HG02981 (cell line): Measurements from ENCODE around the gene BACH1.
"Not testable (repeated sequence)": the region's sequence is repeated elsewhere in the genome, so short reads cannot be mapped to it uniquely, and the experiment has no call there.

Experiments
- ATAC-seq: cut with Tn5 transposase; IDR thresholded peaks from one replicate; pipeline ENCODE4 v1.9.1; 2021; ENCODE audit warnings: mild to moderate bottlenecking, moderate library complexity; ENCODE audit not compliant: unreplicated experiment

The BACH1 gene

DNA sequence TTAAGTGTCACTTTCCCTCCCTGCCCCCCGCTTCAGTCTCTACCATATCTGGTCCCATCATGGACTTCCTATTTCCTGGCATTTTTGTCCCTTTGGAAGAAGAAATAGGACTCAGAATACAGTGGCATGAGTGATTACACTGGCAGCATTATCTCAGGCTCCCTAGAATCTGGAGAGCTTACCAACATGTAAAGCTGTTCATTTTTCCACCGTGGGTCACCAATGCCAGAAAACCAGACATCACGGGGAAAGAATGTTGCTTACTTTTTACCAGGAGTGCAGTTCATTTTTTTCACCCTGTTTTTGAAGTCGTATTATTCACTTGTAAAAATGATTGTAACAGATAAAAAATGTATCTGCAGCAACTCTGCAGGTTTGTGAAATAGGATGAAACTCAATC, 44.8 kb downstream of the BACH1 start:
- ATAC-seq = no peak

DNA sequence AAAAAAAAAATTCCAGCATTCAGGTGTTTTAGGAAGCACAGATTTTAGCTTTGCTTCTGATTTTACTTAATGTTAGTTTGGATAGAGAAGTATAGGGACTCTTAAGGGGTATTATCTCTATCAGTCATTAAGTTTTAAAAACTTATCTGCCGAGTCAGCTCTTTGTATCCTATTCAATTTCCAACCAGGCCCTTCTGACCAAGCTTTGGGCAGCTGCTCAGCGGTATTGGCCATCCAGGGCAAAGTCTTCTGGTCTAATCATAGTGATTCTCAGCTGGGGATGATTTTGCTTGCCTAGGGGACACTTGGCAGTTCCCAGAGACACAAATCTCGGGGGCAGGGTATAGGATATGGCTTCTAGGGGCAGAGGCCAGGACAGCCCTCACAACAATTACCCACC, 47.6 kb downstream of the BACH1 start:
- ATAC-seq = no peak

DNA sequence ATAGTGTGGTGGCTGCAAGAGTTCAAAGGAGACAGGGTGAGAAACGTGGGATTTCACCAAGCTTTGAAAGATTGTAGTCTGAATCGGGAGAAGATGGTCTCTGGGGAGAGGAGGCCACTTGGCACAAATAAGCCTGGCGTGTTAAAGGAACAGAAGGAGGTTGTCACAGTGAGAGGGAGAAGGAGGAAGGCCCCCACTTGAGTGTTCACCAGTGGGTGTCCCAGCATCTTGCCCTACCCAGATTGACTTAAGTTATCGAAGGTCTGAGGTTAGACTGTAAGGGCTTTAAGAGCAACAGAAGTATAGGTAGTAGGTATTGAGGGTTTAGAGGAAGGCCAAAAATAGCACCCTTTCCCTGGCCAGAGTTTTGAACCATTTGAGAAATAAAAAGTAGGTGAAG, 48.0 kb downstream of the BACH1 start:
- no peak for ATAC-seq

DNA sequence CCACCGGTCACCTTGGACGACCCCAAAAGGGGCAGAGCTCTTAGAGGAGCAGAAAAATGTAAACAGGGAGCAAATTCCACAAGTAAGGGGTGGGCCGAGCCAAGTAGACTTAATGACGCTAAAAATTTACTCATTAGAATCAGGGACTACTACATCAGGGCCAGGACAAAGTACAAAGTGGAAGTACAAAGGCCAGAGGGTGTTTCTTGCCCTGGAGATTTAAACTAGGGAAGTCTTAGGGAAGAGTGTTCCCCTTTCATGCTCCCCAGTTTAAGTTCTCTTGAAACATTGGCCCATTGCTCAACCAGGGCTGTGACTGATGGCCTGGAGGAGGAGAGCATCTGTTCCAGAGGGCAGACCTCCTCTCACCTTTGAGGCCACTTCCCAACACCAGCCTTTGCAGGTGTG, 48.6 kb downstream of the BACH1 start:
- ATAC-seq = no peak

DNA sequence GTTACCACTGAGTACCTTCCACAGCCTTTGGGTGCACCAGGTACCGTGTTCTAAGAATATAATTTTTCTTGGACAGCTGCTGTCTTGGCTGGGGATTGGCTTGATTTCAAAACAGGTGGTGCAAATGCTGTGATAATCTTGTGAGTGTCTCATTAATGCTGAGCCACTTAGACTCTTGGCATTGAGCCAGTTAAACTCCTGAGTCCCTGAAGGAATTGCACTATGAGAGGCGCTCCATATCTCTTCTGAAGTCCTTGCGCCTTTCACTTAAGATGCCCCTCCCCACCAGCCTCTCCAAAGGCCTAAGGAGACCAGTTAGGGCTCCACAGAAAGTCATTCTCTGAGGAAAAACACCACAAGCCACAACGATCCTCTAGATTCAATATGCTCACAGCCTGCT, 51.0 kb downstream of the BACH1 start:
- ATAC-seq = no peak

DNA sequence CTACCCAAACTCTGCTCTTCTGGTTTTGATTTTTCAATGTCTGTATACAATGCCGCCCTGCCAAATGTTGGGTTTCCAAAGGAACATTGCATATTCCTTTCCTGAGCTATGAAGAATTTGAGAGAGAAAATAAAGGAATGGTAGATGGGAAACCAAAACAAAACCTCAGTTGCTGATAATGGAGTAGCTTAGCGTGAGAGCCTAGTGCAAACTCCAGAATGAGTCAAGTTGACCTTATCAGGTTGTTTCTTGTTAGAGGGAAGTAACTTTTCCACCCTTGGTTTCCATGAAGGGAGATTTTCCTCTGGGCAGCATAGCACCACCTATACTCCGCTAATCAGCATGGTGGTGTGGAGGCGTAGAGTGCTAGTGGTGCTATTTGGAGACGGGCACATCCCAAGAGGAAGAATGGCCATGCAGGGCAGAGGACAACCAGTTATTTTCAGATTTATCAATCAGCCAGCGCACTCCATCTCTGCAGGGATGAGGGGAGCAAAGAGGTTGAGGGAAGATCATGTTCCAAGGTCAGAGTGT, 51.6 kb downstream of the BACH1 start:
- ATAC-seq = no peak

DNA sequence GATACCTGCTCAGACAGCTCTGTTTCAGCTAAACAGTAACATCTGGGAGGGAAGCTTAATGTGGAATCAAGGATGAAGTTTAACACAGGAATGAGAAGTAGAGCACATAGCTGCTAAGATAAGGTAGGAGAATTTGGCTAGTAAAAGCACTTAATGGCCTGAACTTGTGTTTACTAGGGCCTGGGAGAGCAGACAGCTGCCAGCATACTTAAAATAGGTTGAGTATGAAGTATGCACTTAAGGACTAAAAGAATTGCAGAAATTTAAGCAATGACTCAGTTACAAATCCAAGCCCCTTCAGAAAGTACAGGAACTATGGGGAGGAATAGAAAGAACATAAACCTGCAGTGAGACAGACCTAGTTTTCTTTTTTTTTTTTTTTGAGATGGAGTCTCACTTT, 53.0 kb downstream of the BACH1 start:
- ATAC-seq = no peak

DNA sequence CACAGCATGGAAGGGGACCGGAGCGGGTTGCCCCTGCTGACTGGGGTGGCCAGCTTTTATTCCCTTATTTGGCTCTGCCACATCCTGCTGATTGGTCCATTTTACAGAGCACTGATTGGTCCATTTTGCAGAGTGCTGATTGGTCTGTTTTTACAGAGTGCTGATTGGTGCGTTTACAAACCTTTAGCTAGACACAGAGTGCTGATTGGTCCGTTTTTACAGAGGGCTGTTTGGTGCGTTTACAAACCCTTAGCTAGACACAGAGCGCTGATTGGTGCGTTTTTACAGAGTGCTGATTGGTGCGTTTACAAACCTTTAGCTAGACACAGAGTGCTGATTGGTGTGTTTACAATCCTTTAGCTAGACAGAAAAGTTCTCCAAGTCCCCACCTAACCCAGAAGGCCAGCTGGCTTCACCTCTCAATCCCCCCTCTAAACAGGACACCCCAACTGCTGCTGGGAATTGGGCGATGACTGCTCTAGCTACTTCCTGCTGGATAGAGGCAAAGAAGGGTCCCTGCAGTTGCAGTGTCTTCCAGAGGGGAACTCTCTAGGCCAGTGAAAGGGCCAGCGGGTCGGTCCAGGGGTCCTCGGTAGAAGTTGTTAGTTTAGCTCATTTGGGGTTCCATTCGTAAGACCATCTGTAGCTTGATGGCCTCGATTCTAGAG, 56.5 kb downstream of the BACH1 start:
- ATAC-seq = not testable (repeated sequence)

DNA sequence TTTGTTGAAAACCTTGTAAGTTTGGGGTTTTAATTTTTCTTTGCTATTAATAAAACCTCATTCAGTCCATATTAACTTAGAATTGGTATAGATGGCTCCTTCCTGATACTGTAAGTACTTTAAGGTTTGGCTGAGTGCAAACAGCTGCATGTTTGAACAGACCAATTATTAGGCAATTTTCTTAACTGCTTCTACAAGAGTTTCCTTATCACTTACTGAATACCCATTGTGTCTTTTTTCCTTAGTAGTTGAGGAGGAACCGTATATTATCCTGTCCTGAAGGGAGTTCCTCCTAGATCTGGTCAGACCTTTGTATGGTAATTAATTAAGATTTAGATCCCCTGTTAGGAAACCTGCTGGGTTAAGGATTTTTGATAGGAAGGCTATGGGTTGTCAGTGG, 57.6 kb downstream of the BACH1 start:
- not testable (repeated sequence) for ATAC-seq

DNA sequence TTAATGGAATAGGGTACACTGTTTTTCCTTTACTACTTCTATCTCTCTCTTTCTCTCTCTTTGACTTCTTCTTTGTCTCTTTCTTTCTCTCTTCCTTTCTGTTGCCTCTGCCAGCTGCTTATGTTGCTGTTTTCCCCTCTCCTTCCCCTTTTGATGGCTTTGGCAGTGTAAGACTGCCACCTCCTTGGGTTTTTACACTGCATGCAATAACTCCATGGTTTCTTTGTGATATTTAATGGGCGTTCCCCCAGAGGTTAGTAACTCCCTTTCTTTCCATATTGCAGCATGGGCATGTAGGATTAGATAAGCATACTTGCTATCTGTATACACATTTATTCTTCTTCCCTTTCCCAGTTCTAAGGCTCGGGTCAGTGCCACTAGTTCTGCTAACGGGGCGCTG, 58.1 kb downstream of the BACH1 start:
- ATAC-seq = not testable (repeated sequence)

DNA sequence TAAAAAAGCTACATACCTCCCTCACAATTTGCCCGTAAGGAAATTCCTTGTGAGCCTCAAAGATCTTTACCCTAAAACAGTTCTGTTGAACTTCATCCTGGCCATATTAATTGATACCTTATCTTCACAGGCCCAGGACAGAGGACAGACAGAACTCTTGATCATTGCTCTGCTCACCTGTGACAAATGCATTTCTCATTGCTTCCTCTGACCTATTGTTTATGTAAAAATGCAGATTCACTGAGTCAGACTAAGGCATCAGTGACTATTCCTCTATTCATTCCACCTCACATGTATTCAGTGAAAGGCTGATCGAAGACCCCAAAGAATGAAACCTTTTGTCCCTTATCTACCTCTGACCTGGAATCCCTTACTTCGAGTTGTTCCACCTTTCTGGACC, 61.0 kb downstream of the BACH1 start:
- no peak for ATAC-seq

DNA sequence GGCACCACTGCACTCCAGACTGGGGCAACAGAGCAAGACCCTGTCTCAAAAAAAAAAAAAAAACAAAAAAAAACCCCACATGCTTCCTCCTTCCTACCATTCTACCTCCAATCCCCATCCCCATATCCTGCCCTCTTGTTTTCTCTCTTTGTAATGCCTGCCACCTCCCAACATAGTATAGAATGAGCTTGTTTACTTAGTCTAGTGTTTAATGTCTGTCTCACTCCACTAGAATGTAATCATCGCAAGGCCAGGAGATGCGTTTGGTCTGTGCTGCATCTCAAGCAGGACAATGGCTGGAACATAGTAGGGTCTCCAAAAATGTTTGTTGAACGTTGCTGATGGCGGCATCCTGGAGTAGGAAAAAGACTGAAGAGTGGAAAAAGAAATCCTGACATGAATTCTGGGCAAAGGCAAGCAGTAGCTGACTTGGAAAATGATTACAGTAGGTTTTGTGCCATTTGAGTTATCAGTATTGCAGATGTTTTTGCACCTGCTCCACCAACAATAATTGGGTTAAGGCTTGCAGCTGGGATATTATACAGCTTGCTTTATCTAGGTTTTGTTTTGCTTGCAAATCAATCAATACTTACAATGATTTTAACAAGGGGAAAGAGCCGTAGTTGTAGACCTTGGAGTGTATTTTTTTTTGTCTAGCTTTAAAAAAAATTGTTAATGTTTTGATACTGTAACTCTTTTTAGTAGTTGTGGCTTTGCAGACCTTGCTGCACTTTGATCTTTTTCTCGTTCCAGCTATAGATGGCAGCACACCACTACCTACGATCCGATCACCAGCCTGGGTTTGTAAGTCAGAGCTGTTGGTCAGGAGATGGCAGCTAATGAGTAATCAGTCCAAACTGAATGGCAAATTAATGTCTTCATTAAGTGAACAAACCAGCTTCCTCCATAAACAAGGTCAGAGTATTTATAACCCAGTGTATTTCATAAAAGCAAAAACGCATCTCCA, 62.4 kb downstream of the BACH1 start:
- no peak for ATAC-seq

DNA sequence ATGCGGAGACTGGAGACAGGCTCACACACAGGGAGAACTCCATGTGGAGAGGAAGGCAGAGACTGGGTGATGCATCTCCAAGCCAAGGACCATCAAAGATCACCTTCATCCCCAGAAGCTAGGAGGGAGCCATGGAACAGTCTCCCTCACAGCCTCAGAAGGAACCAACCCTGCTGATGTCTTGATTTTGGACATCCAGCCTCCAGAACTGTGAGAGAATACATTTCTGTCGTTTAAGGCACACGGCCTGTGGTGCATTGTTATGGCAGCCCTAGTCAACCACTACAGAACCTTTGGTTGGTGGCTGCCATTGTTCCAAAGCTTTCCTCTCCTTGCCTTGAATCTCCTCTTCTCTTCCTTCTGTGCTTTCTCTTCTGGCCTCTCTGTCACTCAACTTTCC, 64.0 kb downstream of the BACH1 start:
- ATAC-seq = no peak

DNA sequence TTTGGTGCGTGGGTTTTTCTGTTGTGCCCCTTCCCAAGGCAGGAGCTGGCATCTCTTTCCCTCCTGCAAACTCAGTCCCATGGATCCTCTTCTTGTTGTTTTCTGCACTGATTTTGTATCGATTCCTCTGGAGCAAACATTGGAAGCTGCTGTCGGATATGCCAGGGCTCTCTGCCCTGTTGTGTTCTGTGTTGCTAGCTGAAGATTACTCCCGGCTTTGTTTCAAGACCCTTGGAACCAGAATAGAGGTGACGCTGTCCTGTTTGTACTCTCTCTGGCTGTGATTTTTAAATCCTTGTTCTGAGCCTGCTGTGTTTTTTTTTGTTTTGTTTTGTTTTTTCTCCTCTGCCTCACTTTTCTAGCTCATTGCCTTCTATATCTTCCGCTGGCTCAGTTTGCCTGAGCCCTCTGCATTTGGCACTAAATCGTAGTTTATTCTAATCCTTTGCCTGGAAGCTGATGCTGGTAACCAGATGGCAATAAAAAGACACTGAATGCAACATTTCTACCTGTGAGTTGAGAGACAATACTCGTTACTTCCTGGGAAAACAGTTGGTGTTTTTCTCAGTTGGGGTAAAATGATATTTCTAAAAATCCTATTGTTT, 67.0 kb downstream of the BACH1 start:
- no peak for ATAC-seq

DNA sequence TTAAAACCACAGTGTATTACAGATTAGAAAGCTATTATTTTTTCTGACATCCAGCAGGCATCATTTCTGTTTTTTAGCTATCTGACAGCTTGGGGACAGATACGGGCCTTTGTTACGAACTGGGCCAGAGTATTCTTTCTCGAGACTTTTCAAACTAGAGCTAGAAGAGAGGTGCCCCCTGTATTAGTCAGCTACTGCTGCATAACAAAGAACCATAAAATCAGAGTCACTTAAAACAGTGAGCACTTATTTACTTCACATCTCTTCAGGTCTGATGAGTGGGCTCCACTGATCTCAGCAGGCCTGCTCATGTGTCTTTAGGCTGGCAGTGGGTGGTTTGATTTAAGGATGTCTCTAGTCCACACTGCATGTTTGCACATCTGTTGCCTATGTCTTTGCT, 67.8 kb downstream of the BACH1 start:
- no peak for ATAC-seq

DNA sequence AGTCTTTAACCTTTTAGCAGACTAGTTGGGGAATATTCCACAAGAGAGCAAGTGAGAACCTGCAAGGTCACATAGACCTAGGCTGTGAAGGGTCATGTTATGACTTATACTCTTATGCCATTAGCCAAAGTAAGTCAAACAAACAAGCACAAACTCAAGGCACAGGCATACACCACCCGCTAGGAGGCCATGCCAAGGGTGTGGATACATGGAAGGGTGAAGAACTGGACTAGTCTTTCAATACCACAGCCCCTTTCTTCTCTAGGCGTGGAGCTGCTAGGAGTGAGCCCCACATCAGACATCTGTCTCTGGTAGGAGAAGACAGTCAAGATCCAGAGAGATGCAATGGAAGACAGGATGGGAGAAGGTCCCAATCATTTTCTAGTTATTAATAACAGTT, 68.6 kb downstream of the BACH1 start:
- ATAC-seq = no peak

DNA sequence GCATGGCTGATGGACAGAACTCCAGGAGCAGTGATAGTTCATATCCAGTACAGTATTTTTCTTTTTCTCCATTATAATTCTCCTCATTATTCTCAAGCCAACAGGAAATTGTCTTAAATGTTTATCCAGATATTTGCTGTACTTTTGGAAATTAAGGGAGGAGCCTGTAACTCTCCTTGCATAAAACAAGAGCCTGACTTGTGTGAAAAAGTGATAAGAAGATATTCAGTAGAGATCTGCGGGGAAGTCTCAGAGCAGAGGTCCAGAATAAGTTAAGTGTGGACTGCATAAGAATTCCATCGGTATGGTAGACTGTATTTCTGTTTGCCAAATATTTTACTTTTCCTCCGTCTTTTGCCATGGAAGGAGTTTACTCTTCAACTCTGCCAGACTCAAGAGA, 70.2 kb downstream of the BACH1 start:
- ATAC-seq = no peak

DNA sequence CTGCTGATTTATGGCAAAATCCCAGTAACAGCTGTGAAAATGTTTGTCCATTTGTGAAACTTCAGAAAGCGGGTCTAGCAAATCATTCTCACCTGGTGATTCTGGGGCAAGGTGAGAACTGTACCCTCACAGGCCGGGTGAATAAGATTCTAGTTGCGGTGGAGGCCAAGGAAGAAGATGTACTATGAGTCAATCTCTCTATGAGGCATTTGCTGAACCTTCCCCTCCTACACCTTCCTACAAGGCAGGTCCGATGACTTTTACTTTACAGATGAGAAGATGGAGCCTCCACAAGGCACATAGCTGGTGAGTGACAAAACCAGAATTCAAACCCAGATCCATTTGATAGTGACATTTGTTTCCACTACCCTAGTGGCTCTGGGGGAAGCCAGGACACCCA, 72.7 kb downstream of the BACH1 start:
- ATAC-seq = no peak

DNA sequence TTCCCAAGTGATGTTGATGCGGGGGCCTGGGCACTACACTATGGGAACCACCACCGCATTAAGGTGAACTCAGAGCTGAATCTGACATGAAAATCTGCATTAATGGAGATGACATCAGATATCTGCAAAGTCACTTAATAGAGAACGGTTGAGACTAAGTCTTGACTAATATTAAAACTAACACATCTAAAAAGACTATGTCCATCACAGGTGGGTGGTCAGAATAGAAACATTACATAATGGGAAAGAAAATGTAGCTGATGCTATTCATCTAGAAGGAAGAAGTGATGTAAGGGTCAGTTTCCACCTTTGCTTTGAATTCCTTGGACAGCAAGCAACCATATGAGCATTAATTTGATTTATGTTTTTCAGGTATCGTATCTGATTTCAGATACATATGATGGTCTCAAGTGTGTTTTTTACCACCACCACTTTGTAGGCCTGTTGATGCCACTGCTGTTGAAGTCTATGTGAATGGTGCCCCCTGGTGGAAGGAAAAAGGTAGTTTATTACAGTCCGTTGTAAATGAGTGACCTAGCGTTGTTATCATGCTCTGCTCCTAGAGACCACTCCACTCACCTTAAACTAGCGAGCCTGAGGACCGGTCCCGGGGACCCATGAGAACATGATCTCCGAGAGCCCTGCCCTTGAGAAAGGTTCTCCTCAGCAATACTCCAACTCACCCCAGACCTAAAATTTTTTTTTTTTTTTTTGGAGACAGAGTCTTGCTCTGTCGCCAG, 73.5 kb downstream of the BACH1 start:
- peak; percentile 80 for ATAC-seq

DNA sequence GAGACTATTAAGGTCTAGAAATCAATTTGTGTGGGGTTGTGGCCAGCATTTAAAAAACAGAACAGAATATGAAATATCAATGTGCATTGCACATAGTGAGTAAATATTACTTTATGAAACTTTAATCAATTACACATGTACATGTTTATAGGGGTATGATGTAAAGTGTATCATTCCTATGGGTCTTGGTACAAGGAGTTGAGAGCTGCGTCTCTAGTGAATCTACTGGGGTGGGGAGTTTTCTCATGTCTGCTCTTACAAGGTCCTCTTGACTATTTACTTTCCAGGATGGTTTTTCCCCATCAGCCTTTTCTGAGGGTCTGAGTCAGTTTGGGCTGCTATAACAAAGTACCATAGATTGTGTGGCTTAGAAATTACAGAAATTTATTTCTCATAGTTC, 75.8 kb downstream of the BACH1 start:
- ATAC-seq = no peak

DNA sequence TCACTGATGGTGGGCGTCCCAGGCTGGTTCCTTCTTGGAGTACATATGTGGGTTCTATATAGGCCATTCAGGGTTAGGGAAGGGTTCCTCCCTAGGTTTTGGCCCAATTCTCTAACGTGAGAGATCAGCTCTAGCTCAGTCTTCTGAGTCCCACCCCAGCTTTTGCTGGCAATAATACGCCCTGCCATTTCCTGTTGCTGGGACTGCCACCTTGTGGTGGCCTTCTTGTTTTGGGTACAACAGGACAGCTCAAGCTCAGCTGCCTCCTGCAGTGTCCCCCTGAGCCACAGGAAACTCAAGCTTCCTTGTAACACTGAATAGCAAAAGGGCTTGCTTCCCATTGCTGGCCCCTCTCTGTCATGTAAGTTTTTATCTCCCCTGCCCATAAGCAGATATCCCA, 77.8 kb downstream of the BACH1 start:
- ATAC-seq = no peak
